Measurements from ENCODE around the gene KRT8.

DNA sequence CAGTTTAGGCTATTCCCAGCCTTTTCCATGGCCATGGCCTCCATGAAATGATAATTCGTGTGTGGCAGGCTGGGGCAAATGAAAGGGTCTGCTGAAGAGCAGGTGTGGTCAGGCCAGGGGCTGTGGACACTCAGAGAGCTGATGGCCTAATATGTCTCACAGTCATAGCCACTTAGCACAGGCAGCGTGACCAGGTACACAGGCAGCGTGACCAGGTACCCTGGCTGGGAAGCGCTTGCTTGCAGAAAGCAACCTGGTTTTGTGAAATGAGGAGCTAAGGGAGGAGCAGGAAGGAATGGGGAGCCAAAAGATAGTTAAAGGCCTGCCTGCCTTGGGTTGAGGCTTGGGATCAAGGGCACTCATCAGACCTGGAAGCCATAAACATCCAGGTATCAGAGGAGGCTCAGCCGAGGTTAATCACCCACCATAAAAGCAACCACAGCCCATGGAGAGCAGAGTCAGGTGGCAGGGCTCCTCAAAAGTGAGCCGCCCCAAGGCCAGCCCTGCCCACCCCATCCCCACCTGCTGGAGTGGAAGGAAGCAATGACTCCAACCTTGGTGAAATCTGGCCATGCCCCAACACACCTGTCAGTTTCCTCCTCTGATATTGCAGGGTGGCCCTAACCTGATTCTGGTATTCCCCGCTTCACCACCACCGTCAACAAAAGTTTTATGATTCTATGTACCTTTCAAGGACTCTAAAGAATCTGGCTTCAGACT lies 8.0 kb upstream of the KRT8 start:
- no peak for TF ChIP-seq RAD21 (IDR thresholded peaks at IDR 0.05; ENCODE audit: low read depth)
- TF ChIP-seq TCF12 (IDR thresholded peaks at IDR 0.05; ENCODE audit: low read depth): no peak
- TF ChIP-seq TAF1 (IDR thresholded peaks at IDR 0.05; ENCODE audit: low read depth): no peak
